DOHH2 (cell line): ENCODE results near the gene CSNK2A3.

Source experiments
- H3F3A ChIP-seq: fragments of 200-600 bp; sonication (generic), shearing (Covaris generic); 2 replicates; pipeline ENCODE4 v1.6.0; 2016; ENCODE audit warnings: antibody characterized with exemption, mild to moderate bottlenecking; ENCODE audit not compliant: control insufficient read depth, insufficient read depth
- H3K27ac ChIP-seq: fragments of 200-600 bp; sonication (generic); 2 replicates; pipeline ENCODE4 v1.5.1; 2014; ENCODE audit warnings: low read depth, mild to moderate bottlenecking, low read length, moderate library complexity
- H3K27me3 ChIP-seq: fragments of 200-600 bp; sonication (generic); 2 replicates; pipeline ENCODE4 v1.6.1; 2014; ENCODE audit warnings: mild to moderate bottlenecking, low read length, mixed read lengths; ENCODE audit not compliant: control insufficient read depth
- H3K36me3 ChIP-seq: fragments of 200-600 bp; sonication (generic); 2 replicates; pipeline ENCODE4 v1.6.1; 2014; ENCODE audit warnings: mild to moderate bottlenecking, low read length, moderate library complexity, mixed read lengths; ENCODE audit not compliant: control insufficient read depth
- H3K4me1 ChIP-seq: fragments of 200-600 bp; sonication (generic); 2 replicates; pipeline ENCODE4 v1.6.1; 2014; ENCODE audit warnings: mild to moderate bottlenecking, low read length, mixed read lengths; ENCODE audit not compliant: control insufficient read depth
- H3K4me2 ChIP-seq: fragments of 200-600 bp; sonication (generic); 2 replicates; pipeline ENCODE4 v1.6.0; 2014; ENCODE audit warnings: mild to moderate bottlenecking, low read length, moderate library complexity
- H3K4me3 ChIP-seq: fragments of 200-600 bp; sonication (generic); 2 replicates; pipeline ENCODE4 v1.5.1; 2014; ENCODE audit warnings: mild to moderate bottlenecking, low read length, mixed read lengths
- H3K79me2 ChIP-seq: fragments of 200-600 bp; sonication (generic); 2 replicates; pipeline ENCODE4 v1.6.1; 2014; ENCODE audit warnings: mild to moderate bottlenecking, low read length, mixed read lengths; ENCODE audit not compliant: control insufficient read depth
- H3K9me2 ChIP-seq: fragments of 200-600 bp; sonication (generic); replicated peaks from 2 replicates; pipeline ENCODE4 v1.6.1; 2014; ENCODE audit warnings: mild to moderate bottlenecking, low read length, mixed read lengths; ENCODE audit not compliant: control insufficient read depth
- H3K9me3 ChIP-seq: fragments of 200-600 bp; sonication (generic); 2 replicates; pipeline ENCODE4 v1.6.1; 2014; ENCODE audit warnings: antibody characterized with exemption, low read length, mixed read lengths; ENCODE audit not compliant: control insufficient read depth, insufficient read depth
- H4K20me1 ChIP-seq: fragments of 200-600 bp; sonication (generic); 2 replicates; pipeline ENCODE4 v1.6.0; 2014; ENCODE audit warnings: low read depth, mild to moderate bottlenecking, antibody characterized with exemption, low read length, moderate library complexity; ENCODE audit not compliant: control insufficient read depth, insufficient read depth
- CTCF ChIP-seq: fragments of 200-600 bp; sonication (generic); IDR thresholded peaks from one replicate; pipeline ENCODE4 v1.5.1; 2014; ENCODE audit warnings: antibody characterized with exemption, mild to moderate bottlenecking, low read depth, low read length; ENCODE audit not compliant: poor library complexity, severe bottlenecking
- EZH2phosphoT487 ChIP-seq: fragments of 200-600 bp; sonication (generic); IDR thresholded peaks from 2 replicates; pipeline ENCODE4 v1.6.1; 2017; ENCODE audit warnings: borderline replicate concordance, mild to moderate bottlenecking, antibody characterized with exemption, low read length, moderate library complexity, mixed read lengths

The CSNK2A3 gene

GRCh38 chr11:11344045-11344444 lies 9.0 kb downstream of the CSNK2A3 start:
- no peaks in the 10 kb centered on the region for H3K9me3 ChIP-seq

GRCh38 chr11:11338304-11338703 lies 14.7 kb downstream of the CSNK2A3 start:
- Histone ChIP-seq H3K4me3 (no peak overlapping the region), H3K27ac (no peak overlapping the region), H3K4me2 (no peak overlapping the region), H3K27me3 (peaks cover 15% of the 10 kb centered on the region), H3F3A (no peaks in the 10 kb centered on the region), H4K20me1 (no peaks in the 10 kb centered on the region), H3K79me2 (no peaks in the 10 kb centered on the region), H3K9me3 (no peaks in the 10 kb centered on the region), H3K4me1 (no peaks in the 10 kb centered on the region), H3K9me2 (no peaks in the 10 kb centered on the region), H3K36me3 (no peaks in the 10 kb centered on the region)
- TF ChIP-seq EZH2phosphoT487, result no peak
- no peak for TF ChIP-seq CTCF

More at GRCh38 chr11:11344045-11344444, 9.0 kb downstream of the CSNK2A3 start:
- Histone ChIP-seq H3K79me2 (no peaks in the 10 kb centered on the region), H3K9me2 (no peaks in the 10 kb centered on the region), H3K4me3 (no peak overlapping the region), H3K36me3 (no peaks in the 10 kb centered on the region), H3K4me2 (no peak overlapping the region), H3K27ac (no peak overlapping the region), H3K4me1 (no peaks in the 10 kb centered on the region), H3F3A (no peaks in the 10 kb centered on the region), H4K20me1 (no peaks in the 10 kb centered on the region), H3K27me3 (peaks cover 5% of the 10 kb centered on the region; the same call in 1 of the 2 replicates)
- TF ChIP-seq EZH2phosphoT487, result no peak
- TF ChIP-seq CTCF, result no peak

- Histone ChIP-seq H3K4me3 (no peak overlapping the region), H3K4me2 (no peak overlapping the region), H3F3A (no peaks in the 10 kb centered on the region)
Measured at GRCh38 chr11:11336664-11337063, 16.4 kb downstream of the CSNK2A3 start.

More at GRCh38 chr11:11336664-11337063, 16.4 kb downstream of the CSNK2A3 start:
- Histone ChIP-seq H3K36me3 (no peaks in the 10 kb centered on the region), H3K9me2 (no peaks in the 10 kb centered on the region), H4K20me1 (no peaks in the 10 kb centered on the region), H3K79me2 (no peaks in the 10 kb centered on the region), H3K27me3 (peaks cover 15% of the 10 kb centered on the region), H3K9me3 (no peaks in the 10 kb centered on the region), H3K27ac (no peak overlapping the region), H3K4me1 (no peaks in the 10 kb centered on the region)
- TF ChIP-seq EZH2phosphoT487 (no peak), CTCF (no peak)
